CD14-positive monocyte (primary cell): ENCODE measurements around the gene BMP2. TPM values are rescaled to one million over a fixed set of nuclear protein-coding genes. Genes with fewer than 3 reads are reported as not detected.
A peak's percentile ranks its signal among the peaks of the same experiment; 100 is the strongest.

Source experiments
- DNase-seq, 3 donors: peaks; one replicate each; pipeline ENCODE4 v3.0.0-alpha.2; 2011 to 2022
- H2AFZ ChIP-seq: 2 replicates; pipeline ENCODE4 v1.6.0; 2012; ENCODE audit warnings: mild to moderate bottlenecking, low read depth, low read length, inconsistent platforms; ENCODE audit not compliant: insufficient read depth, poor library complexity, severe bottlenecking
- H3K27ac ChIP-seq, 2 donors: 1 replicate in 1 of 2; 2 replicates in 1 of 2; pipeline ENCODE4 v1.5.1; 2012 to 2013; ENCODE audit warnings: low read length in 2 of 2, control low read depth in 1 of 2, inconsistent platforms in 1 of 2, low read depth in 1 of 2, mild to moderate bottlenecking in 1 of 2
- H3K27me3 ChIP-seq, 2 donors: one replicate each; pipeline versions ENCODE4 v1.6.0 to v1.6.1; 2011 to 2013; ENCODE audit warnings: low read length in 2 of 2; ENCODE audit not compliant: control insufficient read depth in 2 of 2, insufficient read depth in 2 of 2
- H3K36me3 ChIP-seq, 2 donors: replicated peaks in 1 of 2; 1 replicate in 1 of 2; 2 replicates in 1 of 2; pipeline versions ENCODE4 v1.5.1 to v1.6.1; 2012 to 2013; ENCODE audit warnings: low read length in 2 of 2, control low read depth in 1 of 2, inconsistent platforms in 1 of 2, mild to moderate bottlenecking in 1 of 2; ENCODE audit not compliant: insufficient read depth in 2 of 2, control insufficient read depth in 1 of 2
- H3K4me1 ChIP-seq, 2 donors: 1 replicate in 1 of 2; 2 replicates in 1 of 2; pipeline versions ENCODE4 v1.5.1 to v1.6.1; 2012 to 2013; ENCODE audit warnings: low read length in 2 of 2, control low read depth in 1 of 2, inconsistent platforms in 1 of 2, mild to moderate bottlenecking in 1 of 2, moderate library complexity in 1 of 2; ENCODE audit not compliant: insufficient read depth in 2 of 2, control insufficient read depth in 1 of 2
- H3K4me2 ChIP-seq: replicated peaks from 2 replicates; pipeline ENCODE3; 2012; ENCODE audit warnings: low read length, moderate library complexity, mild to moderate bottlenecking; ENCODE audit not compliant: poor library complexity, severe bottlenecking; ENCODE audit errors: extremely low read depth
- H3K4me3 ChIP-seq, 3 experiments: fragments of 200-600 bp in 1 of 3; sonication (generic) in 1 of 3; replicated peaks in 1 of 3; 1 replicate in 2 of 3; 2 replicates in 1 of 3; pipeline ENCODE4 v1.5.1; 2011 to 2013; ENCODE audit warnings: low read length in 3 of 3, mild to moderate bottlenecking in 3 of 3, control low read depth in 2 of 3, low read depth in 2 of 3, inconsistent platforms in 1 of 3, moderate library complexity in 1 of 3
- H3K79me2 ChIP-seq: 2 replicates; pipeline ENCODE4 v1.6.0; 2012; ENCODE audit warnings: mild to moderate bottlenecking, control low read depth, inconsistent platforms, low read length, moderate library complexity; ENCODE audit not compliant: insufficient read depth
- H3K9ac ChIP-seq: 2 replicates; pipeline ENCODE4 v1.6.0; 2017; ENCODE audit warnings: low read length, mild to moderate bottlenecking; ENCODE audit not compliant: insufficient read depth, poor library complexity, severe bottlenecking
- H3K9me3 ChIP-seq, 2 donors: replicated peaks in 1 of 2; 1 replicate in 1 of 2; 2 replicates in 1 of 2; pipeline versions ENCODE4 v1.5.1 to v1.6.1; 2012 to 2013; ENCODE audit warnings: low read length in 2 of 2, control low read depth in 1 of 2; ENCODE audit not compliant: control insufficient read depth in 1 of 2, insufficient read depth in 1 of 2
- H4K20me1 ChIP-seq: 2 replicates; pipeline ENCODE4 v1.6.0; 2012; ENCODE audit warnings: mild to moderate bottlenecking, low read length, control low read depth, moderate library complexity; ENCODE audit not compliant: insufficient read depth
- H3K27ac Mint-ChIP-seq, 7 donors: one replicate each; pipeline ENCODE4 v1.8.0; 2020; ENCODE audit warnings: mild to moderate bottlenecking in 7 of 7, mixed read lengths in 7 of 7, moderate library complexity in 6 of 7, inconsistent platforms in 2 of 7
- H3K27me3 Mint-ChIP-seq, 3 donors: one replicate each; pipeline ENCODE4 v1.8.0; 2021 to 2022; ENCODE audit warnings: low read depth in 3 of 3, mild to moderate bottlenecking in 3 of 3, mixed read lengths in 3 of 3, moderate library complexity in 3 of 3, inconsistent platforms in 1 of 3
- H3K36me3 Mint-ChIP-seq, 2 donors: one replicate each; pipeline ENCODE4 v1.8.0; 2020; ENCODE audit warnings: mixed read lengths in 2 of 2, inconsistent platforms in 1 of 2, mild to moderate bottlenecking in 1 of 2
- H3K4me1 Mint-ChIP-seq: one replicate; pipeline ENCODE4 v1.8.0; 2020; ENCODE audit warnings: mild to moderate bottlenecking, mixed read lengths
- H3K4me3 Mint-ChIP-seq, 2 donors: one replicate each; pipeline ENCODE4 v1.8.0; 2020; ENCODE audit warnings: mild to moderate bottlenecking in 2 of 2, mixed read lengths in 2 of 2, moderate library complexity in 1 of 2
- H3K9me3 Mint-ChIP-seq, 7 donors: one replicate each; pipeline ENCODE4 v1.8.0; 2020 to 2022; ENCODE audit warnings: mixed read lengths in 7 of 7, mild to moderate bottlenecking in 6 of 7, moderate library complexity in 6 of 7, inconsistent platforms in 2 of 7
- WGBS: methylation state at CpG from one replicate; pipeline ENCODE4 v1.1.5; 2013; ENCODE audit warnings: missing lambda C conversion rate; ENCODE audit not compliant: insufficient coverage; 5-methylcytosine and 5-hydroxymethylcytosine counted together
- intact Hi-C, 2 donors: fragments of 100-400 bp; cut with micrococcal nuclease; formaldehyde crosslinking; loops; one replicate each; pipeline versions ENCODE4 v1.15.0 to v1.15.1; 2023
- polyA plus RNA-seq, 3 donors: library from polyadenylated mRNA; depleted of rRNA in 1 of 3; unstranded in 2 of 3; stranded (reverse) in 1 of 3; fragments of 300-500 nt in 2 of 3; fragments of >200 nt in 1 of 3; fragmentation: Illumina TruSeq in 2 of 3; gene quantifications; 1 replicate in 2 of 3; 2 replicates in 1 of 3; pipeline ENCODE4 v1.2.3, GENCODE V29; 2012 to 2021
- TF ChIP-seq, protein P1 (sequence below): fragments of 200-600 bp; IDR thresholded peaks from one replicate; pipeline ENCODE4 v1.8.0; 2022; ENCODE audit warnings: antibody characterized with exemption, mild to moderate bottlenecking

The BMP2 gene
- polyA plus RNA-seq, 3 donors = 0.07 TPM; not detected in 2

DNA sequence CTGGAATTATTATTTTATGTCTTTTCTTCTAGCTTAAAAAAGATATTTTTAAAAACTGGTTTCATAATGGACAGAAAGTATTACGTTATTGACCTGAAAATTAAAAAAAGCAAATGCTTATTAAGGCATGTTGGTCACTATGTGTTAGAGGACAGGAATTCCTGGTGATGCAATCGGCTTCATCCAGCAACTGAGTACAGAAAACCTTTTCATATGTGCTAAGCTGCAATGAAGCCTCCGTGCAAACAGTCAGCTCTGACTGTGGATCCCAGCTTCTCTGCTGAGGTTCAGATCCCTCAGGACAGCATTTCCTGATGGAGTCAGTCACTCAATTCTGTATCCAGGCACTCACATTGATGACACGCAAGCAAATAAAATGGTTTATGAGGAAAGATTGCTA lies 22.7 kb upstream of the BMP2 start:
- Histone ChIP-seq H3K9me3 (no peaks in the 10 kb centered on the region), H3K27me3 (peaks cover 12 to 21% of the 10 kb centered on the region in 2 donors), H3K4me1 (no peaks in the 10 kb centered on the region), H2AFZ (no peak overlapping the region), H3K4me3 (no peak overlapping the region), H3K36me3 (no peaks in the 10 kb centered on the region), H3K79me2 (no peaks in the 10 kb centered on the region), H4K20me1 (no peaks in the 10 kb centered on the region), H3K9ac (no peak overlapping the region), H3K27ac (no peak overlapping the region), H3K4me2 (no peak overlapping the region)
- Mint-ChIP-seq H3K27me3 (peaks cover 6 to 19% (median 8%) of the 10 kb centered on the region in 3 donors), H3K27ac (no peak overlapping the region), H3K9me3 (peaks cover 0 to 3% (median 0%) of the 10 kb centered on the region in 7 donors), H3K4me1 (no peaks in the 10 kb centered on the region), H3K36me3 (no peaks in the 10 kb centered on the region), H3K4me3 (no peak overlapping the region)
- no peak for DNase-seq
- TF ChIP-seq, protein P1, sequence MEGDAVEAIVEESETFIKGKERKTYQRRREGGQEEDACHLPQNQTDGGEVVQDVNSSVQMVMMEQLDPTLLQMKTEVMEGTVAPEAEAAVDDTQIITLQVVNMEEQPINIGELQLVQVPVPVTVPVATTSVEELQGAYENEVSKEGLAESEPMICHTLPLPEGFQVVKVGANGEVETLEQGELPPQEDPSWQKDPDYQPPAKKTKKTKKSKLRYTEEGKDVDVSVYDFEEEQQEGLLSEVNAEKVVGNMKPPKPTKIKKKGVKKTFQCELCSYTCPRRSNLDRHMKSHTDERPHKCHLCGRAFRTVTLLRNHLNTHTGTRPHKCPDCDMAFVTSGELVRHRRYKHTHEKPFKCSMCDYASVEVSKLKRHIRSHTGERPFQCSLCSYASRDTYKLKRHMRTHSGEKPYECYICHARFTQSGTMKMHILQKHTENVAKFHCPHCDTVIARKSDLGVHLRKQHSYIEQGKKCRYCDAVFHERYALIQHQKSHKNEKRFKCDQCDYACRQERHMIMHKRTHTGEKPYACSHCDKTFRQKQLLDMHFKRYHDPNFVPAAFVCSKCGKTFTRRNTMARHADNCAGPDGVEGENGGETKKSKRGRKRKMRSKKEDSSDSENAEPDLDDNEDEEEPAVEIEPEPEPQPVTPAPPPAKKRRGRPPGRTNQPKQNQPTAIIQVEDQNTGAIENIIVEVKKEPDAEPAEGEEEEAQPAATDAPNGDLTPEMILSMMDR = no peak
- intact Hi-C loops = no loop called here
- 96% methylated on average over 3 of the region's 4 CpGs for WGBS

DNA sequence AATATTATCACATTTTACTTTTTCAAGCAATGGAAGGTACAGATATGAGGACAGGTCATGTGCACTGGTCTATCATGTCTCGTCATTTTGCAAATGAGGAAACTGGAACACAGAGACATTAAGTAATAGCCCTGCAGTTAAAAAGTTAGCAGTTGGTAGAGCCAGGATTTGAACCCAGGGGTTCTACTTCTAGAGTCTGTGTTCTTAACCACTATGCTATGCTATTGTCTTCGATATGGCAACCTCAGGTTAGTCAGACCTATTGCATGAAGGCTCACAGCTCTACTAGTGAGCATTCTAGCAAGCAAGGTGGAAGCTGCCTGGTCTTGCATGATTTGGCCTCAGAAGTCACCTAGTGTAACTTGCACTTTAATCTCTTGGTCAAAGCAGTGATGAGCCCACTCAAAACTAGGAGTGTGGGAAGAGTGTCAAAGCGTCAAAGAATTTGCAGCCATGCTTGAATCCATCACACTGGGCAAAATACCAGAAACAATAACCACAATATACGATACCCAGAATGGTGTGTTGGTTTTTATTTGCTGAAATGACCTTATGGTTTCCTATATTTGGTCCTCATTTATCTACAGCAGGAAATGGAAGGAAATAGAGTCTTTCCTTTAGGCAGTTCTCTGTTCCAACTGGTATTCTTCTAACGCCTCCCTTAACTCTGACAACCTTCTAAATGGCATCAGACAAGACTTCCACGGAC lies 20.4 kb upstream of the BMP2 start:
- H3K36me3 ChIP-seq = no peaks in the 10 kb centered on the region
- H3K79me2 ChIP-seq = no peaks in the 10 kb centered on the region
- no peak overlapping the region for H3K4me2 ChIP-seq
- no peaks in the 10 kb centered on the region for H3K36me3 Mint-ChIP-seq
- no peak overlapping the region for H3K9ac ChIP-seq
- no peak overlapping the region for H3K4me3 Mint-ChIP-seq
- peaks cover 4 to 11% of the 10 kb centered on the region in 2 donors for H3K27me3 ChIP-seq
- peaks cover 6 to 16% (median 8%) of the 10 kb centered on the region in 3 donors for H3K27me3 Mint-ChIP-seq
- no peak overlapping the region for H3K27ac ChIP-seq
- TF ChIP-seq, protein P1 = no peak
- peaks cover 0 to 3% (median 0%) of the 10 kb centered on the region in 7 donors for H3K9me3 Mint-ChIP-seq
- intact Hi-C loops = no loop called here
- WGBS = 71% methylated on average over 2 of the region's 6 CpGs
- H3K4me1 ChIP-seq = no peaks in the 10 kb centered on the region
- no peak overlapping the region for H2AFZ ChIP-seq
- H3K9me3 ChIP-seq = no peaks in the 10 kb centered on the region
- DNase-seq = no peak
- peak overlapping the region in 1 of 7 donors; percentile 3 for H3K27ac Mint-ChIP-seq
- H3K4me1 Mint-ChIP-seq = no peaks in the 10 kb centered on the region
- no peak overlapping the region for H3K4me3 ChIP-seq
- no peaks in the 10 kb centered on the region for H4K20me1 ChIP-seq
